Lung (tissue), 12 donors: ENCODE measurements around the gene HDAC4. TPM values are rescaled to one million over a fixed set of nuclear protein-coding genes. Genes with fewer than 3 reads are reported as not detected.

Experiments used
- ATAC-seq: fragments of 200-7000 bp; cut with Tn5 transposase; one replicate; pipeline ENCODE4 v1.9.1; 2020; ENCODE audit warnings: moderate number of reproducible peaks; ENCODE audit not compliant: insufficient read depth, low FRiP score
- DNase-seq, 3 donors: peaks; one replicate each; pipeline ENCODE4 v3.0.0-alpha.2; 2013 to 2017
- H3K27ac ChIP-seq, 2 donors: one replicate each; pipeline ENCODE4 v1.5.1; 2013; ENCODE audit warnings: mild to moderate bottlenecking in 2 of 2, moderate library complexity in 2 of 2, control low read depth in 1 of 2, inconsistent platforms in 1 of 2, low read depth in 1 of 2, low read length in 1 of 2
- H3K27me3 ChIP-seq, 3 donors: one replicate each; pipeline ENCODE4 v1.5.1; 2013; ENCODE audit warnings: low read length in 2 of 3; ENCODE audit not compliant: control insufficient read depth in 3 of 3, insufficient read depth in 3 of 3
- H3K36me3 ChIP-seq, 4 donors: one replicate each; pipeline ENCODE4 v1.5.1; 2013; ENCODE audit warnings: low read length in 4 of 4, mild to moderate bottlenecking in 1 of 4, moderate library complexity in 1 of 4; ENCODE audit not compliant: control insufficient read depth in 4 of 4, insufficient read depth in 4 of 4
- H3K4me1 ChIP-seq, 5 donors: one replicate each; pipeline ENCODE4 v1.5.1; 2013; ENCODE audit warnings: low read length in 5 of 5, mild to moderate bottlenecking in 2 of 5, moderate library complexity in 1 of 5; ENCODE audit not compliant: control insufficient read depth in 5 of 5, insufficient read depth in 5 of 5
- H3K4me3 ChIP-seq: one replicate; pipeline ENCODE4 v1.5.1; 2013; ENCODE audit warnings: mild to moderate bottlenecking, control low read depth, moderate library complexity
- H3K9ac ChIP-seq, 2 donors: one replicate each; pipeline ENCODE4 v1.5.1; 2013; ENCODE audit warnings: low read length in 2 of 2, control low read depth in 1 of 2; ENCODE audit not compliant: insufficient read depth in 1 of 2
- H3K9me3 ChIP-seq, 4 donors: one replicate each; pipeline ENCODE4 v1.5.1; 2013; ENCODE audit warnings: low read length in 3 of 4, mild to moderate bottlenecking in 1 of 4, moderate library complexity in 1 of 4; ENCODE audit not compliant: control insufficient read depth in 4 of 4, insufficient read depth in 3 of 4
- WGBS, 2 donors: extraction: QIAGEN DNeasy Blood & Tissue Kit; methylation state at CpG; one replicate each; pipeline ENCODE4 v1.1.7; 2013; 5-methylcytosine and 5-hydroxymethylcytosine counted together
- polyA plus RNA-seq, 2 donors: library from polyadenylated mRNA; stranded (reverse); fragments of 200-250 nt; gene quantifications; one replicate each; pipeline ENCODE4 v1.2.1, GENCODE V29; 2013
- total RNA-seq, 2 donors: library from RNA; depleted of rRNA in 1 of 2; stranded (reverse); fragments of >200 nt in 1 of 2; gene quantifications; one replicate each; pipeline ENCODE4 v1.2.1, GENCODE V29; 2014 to 2021
- TF ChIP-seq, protein P1 (sequence below): IDR thresholded peaks from 2 replicates; pipeline ENCODE4 v1.5.1; 2012; ENCODE audit warnings: mild to moderate bottlenecking; ENCODE audit errors: control extremely low read depth, extremely low read depth
- donor health status: control.
- donor health status: control.
- donor health status: Bipolar disorder and iron deficiency.
- donor health status: healthy.
- donor health status: DM: yes; HTN: yes; CAD: no.

The HDAC4 gene
- total and polyA plus RNA-seq, 4 donors: 6.9 to 47.7 (median 20.7) TPM

DNA sequence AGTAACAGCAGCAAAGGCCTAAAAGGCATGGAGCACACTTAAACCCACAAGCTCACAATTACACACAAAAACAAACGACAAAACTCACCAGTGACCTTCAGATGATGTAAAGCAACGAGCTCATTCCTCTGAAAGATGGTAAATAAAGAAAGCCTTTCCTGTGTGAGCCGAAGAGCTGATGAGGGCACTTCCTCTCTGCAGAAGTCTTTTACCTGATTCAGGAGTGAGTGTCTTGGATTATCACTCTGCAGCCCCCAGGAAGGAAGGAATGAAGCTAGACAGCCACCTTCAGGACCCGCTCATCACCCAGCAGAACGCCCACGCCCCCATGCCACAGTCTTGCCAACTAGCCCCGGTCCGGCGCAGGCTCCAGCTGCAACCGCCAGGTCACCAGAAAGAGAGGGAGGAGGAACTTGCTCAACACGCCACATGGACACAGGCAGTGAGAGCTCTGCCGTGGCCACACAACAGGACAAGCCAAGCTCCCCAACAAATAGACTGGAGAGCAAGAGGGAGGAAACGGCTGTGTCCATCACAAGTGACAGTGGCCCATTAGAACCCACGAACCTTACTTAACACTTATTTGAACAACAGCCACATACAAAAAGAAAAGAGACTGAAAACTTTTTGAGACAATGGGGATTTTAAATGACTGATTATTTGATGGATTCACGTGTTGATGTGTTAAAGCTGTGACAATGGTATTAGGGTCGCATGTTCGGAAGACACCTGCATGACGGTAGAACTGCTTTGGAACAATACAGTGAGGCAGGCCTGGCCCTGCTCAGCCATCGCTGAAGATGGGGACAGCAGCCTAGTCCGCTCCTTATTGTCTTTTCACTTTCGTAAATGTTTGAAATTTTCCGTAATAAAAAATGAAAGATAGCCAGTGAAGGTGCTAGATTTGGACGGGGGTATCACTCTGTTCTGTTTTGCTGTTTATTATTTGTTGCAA, 127.3 kb downstream of the HDAC4 start:
- DNase-seq (peak in 1 of 3 donors; percentile 5), ATAC-seq (no peak)
- no peak overlapping the region for H3K27ac ChIP-seq
- no peaks in the 10 kb centered on the region for H3K9me3 ChIP-seq
- no peaks in the 10 kb centered on the region for H3K36me3 ChIP-seq
- no peaks in the 10 kb centered on the region for H3K27me3 ChIP-seq
- 52 to 79% methylated on average over 23 of the region's 23 CpGs for WGBS, 2 donors
- peaks cover 8 to 45% (median 17%) of the 10 kb centered on the region in 5 donors for H3K4me1 ChIP-seq
- H3K4me3 ChIP-seq: no peak overlapping the region
- no peak overlapping the region for H3K9ac ChIP-seq
- TF ChIP-seq, protein P1, sequence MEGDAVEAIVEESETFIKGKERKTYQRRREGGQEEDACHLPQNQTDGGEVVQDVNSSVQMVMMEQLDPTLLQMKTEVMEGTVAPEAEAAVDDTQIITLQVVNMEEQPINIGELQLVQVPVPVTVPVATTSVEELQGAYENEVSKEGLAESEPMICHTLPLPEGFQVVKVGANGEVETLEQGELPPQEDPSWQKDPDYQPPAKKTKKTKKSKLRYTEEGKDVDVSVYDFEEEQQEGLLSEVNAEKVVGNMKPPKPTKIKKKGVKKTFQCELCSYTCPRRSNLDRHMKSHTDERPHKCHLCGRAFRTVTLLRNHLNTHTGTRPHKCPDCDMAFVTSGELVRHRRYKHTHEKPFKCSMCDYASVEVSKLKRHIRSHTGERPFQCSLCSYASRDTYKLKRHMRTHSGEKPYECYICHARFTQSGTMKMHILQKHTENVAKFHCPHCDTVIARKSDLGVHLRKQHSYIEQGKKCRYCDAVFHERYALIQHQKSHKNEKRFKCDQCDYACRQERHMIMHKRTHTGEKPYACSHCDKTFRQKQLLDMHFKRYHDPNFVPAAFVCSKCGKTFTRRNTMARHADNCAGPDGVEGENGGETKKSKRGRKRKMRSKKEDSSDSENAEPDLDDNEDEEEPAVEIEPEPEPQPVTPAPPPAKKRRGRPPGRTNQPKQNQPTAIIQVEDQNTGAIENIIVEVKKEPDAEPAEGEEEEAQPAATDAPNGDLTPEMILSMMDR: no peak

DNA sequence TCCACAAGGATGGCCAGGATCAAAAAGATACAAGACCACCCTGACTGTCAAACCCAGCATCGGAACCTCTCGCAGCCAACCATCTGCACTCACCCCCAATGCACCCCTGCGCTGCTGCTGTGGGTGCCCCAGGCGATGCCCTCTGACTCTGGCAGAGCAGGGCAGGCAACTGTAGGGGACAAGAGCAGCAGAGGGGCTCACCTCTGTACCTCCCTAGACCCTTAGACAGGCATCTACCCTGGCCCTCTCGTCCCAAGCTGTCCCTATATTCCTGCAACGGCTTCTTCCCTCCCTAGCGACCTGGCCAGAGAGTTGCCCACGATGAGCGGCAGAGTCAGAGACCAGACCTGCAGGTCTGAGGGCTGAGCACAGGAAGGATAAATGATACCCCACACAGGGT, 128.2 kb downstream of the HDAC4 start:
- TF ChIP-seq, protein P1: no peak
- ATAC-seq (no peak), DNase-seq (peak in 1 of 3 donors; percentile 8)
- no peak overlapping the region for H3K9ac ChIP-seq
- H3K4me1 ChIP-seq: peaks cover 17 to 54% (median 26%) of the 10 kb centered on the region in 5 donors
- H3K4me3 ChIP-seq: no peak overlapping the region
- no peaks in the 10 kb centered on the region for H3K9me3 ChIP-seq
- H3K27me3 ChIP-seq: no peaks in the 10 kb centered on the region
- H3K27ac ChIP-seq: no peak overlapping the region
- 85 to 94% methylated on average over 9 of the region's 9 CpGs for WGBS, 2 donors
- no peaks in the 10 kb centered on the region for H3K36me3 ChIP-seq

DNA sequence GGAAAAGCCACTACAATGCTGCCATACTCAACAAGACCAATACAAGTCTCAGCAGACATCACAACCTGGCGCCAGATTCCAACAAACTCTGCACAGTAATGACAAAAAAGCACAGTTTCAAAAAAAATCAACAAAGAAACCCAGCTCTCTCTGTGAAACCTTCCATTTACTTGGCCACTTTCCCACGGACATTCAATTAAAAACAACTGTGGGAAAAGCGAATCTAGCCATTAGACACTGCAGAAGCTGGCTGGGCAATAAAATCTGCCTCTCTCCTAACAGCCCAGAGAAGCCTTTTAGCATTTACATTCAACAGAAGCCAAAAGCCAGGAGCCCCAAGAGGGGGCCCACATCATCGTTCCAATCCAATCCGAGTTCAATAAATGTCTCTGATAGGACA, 128.9 kb downstream of the HDAC4 start:
- Histone ChIP-seq H3K9me3 (no peaks in the 10 kb centered on the region), H3K4me1 (peaks cover 18 to 61% (median 31%) of the 10 kb centered on the region in 5 donors), H3K27ac (no peak overlapping the region), H3K4me3 (no peak overlapping the region), H3K9ac (no peak overlapping the region), H3K27me3 (no peaks in the 10 kb centered on the region), H3K36me3 (no peaks in the 10 kb centered on the region)
- TF ChIP-seq, protein P1: no peak
- DNase-seq (peak; percentile 13 to 72 (median 68)), ATAC-seq (no peak)
- 85 to 91% methylated on average over 5 of the region's 5 CpGs for WGBS, 2 donors
